Skin epidermis (tissue), 12 donors: ENCODE data around the gene LRP1.

ENCODE experiments used
- H3K27ac ChIP-seq, 21 experiments: fragments of 200-600 bp; sonication (generic) in 11 of 21; one replicate each; pipeline ENCODE4 v1.5.0; 2020; ENCODE audit warnings: mild to moderate bottlenecking in 3 of 21, inconsistent platforms in 2 of 21, moderate library complexity in 2 of 21
- H3K4me3 ChIP-seq, 7 experiments: fragments of 200-600 bp; sonication (generic) in 2 of 7; one replicate each; pipeline ENCODE4 v1.5.0; 2020; ENCODE audit warnings: inconsistent platforms in 2 of 7, mild to moderate bottlenecking in 2 of 7, moderate library complexity in 1 of 7

Gene LRP1

DNA sequence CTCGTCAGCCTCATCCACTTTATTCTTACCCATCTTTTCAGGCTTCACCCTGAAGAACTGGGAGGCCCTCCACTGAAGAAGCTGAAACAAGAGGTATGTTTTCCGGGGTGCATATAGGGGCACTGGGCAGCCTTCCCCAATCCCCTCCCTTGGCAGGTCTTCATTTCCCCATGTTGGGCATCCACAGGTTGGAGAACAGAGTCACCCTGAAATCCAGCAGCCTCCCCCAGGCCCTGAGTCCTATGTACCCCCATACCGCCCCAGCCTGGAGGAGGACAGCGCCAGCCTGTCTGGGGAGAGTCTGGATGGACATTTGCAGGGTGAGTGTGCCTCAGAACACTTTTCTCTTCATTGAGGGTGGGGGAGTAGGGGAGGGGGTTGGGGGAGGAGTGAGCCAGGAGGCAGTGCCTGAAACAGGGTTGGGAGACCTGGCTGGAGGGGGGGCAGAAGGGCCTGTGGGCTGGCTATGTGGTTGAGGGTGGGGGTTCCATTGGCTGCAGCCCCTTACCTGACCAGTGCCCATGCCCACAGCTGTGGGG, 35.3 kb upstream of the LRP1 start:
- H3K27ac ChIP-seq, result peak overlapping the region in 18 of 21 experiments; percentile 62 to 100 (median 80)

DNA sequence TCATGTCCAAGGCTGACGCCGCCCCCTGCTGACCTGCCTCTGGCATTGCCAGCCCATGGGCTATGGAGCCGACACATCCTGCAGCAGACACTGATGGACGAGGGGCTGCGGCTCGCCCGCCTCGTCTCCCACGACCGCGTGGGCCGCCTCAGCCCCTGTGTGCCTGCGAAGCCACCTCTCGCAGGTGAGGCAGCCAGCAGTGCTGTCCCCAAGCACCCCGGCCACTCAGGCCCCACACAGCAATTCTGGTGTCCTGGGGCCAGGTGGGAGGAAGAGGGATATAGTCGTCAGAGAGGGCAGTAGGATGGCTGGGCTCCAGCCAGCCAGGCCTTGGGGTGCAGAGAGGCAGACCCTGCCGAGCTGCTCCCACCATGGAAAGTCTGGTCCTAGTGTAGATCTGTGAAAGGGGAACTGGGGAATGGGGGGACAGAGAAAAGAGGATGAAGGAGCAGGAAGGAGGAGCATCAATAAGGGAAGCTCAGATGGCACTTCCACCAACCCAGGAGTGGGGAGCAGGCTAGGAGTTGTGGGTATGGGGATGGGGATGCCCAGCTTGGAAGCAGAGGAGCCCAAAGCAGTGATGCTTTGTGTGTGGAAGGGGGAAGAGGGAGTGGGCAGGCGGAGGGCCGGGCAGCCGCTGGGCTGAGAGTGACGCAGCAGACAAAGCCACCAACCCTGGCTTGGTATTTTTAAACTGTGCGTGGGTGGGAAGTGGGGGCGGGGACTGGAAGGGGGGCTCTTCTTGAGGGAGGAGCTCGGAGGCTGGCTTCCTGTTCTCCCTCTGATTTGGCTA, 34.7 kb upstream of the LRP1 start:
- Histone ChIP-seq H3K27ac (peak overlapping the region in 19 of 21 experiments; percentile 62 to 100 (median 79)), H3K4me3 (no peak overlapping the region)

More for the DNA sequence above, 35.3 kb upstream of the LRP1 start:
- H3K4me3 ChIP-seq, result no peak overlapping the region

DNA sequence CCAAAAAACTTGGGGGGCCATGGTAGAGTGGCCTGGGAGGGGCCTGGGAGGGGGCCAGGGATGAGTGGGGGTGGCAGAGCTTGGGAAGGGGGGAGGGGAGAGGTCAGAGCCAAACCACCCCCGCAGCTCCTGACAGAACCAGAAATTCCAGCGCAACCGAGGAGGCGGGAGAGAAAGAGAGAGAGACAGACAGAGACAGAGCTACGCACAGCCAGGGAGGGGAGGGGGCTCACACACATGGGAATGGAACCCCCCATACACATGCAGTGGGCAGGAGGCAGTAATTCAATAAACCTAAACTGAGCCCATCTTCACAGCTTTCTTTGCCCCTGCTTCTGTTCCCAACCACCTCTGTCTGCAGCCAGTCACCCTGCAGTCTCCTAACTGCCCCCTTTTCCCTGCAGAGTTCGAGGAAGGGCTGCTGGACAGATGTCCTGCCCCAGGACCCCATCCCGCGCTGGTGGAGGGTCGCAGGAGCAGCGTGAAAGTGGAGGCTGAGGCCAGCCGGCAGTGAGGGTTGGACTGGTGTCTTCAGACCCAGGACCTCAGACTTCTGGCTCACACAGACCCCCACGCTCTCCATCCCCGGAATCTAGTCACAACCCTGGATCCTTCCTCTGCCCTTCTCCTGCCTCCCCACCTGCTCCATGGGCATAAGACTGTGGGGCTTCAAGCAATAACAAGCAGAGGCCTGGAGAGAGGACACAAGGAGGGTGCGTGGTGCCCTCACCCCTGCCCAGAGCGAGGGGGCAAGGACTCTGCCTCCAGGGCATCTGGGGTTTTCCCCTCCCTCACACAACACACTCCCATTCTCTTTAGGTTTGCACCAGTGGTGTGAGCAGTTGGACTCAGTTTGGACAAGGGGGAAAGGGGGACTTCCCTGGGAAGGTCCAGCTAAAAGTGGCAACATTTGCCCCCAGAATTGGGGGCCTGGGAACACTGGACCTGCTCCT, 33.8 kb upstream of the LRP1 start:
- peak overlapping the region in 20 of 21 experiments; percentile 22 to 100 (median 79) for H3K27ac ChIP-seq
- no peak overlapping the region for H3K4me3 ChIP-seq

DNA sequence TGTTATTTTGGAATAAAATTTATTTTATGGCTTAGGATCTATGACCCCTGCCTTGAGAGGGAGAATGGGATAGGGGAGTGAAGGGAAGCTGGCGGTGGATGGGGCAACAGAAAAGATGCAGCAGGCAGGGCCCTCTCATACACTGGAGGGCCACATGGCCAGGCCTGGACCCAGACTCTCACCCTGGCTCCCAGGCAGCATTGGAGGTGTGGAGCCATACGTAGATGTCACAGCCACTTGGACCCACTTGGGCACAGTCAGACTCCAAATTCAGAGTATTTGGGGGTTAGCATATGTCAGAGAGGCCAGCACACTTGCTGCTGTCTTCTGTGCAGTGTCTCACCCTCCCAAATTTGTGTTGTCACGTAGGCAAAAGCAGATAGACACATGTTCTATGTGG, 32.8 kb upstream of the LRP1 start:
- Histone ChIP-seq H3K27ac (peak overlapping the region in 19 of 21 experiments; percentile 41 to 100 (median 79)), H3K4me3 (no peak overlapping the region)

DNA sequence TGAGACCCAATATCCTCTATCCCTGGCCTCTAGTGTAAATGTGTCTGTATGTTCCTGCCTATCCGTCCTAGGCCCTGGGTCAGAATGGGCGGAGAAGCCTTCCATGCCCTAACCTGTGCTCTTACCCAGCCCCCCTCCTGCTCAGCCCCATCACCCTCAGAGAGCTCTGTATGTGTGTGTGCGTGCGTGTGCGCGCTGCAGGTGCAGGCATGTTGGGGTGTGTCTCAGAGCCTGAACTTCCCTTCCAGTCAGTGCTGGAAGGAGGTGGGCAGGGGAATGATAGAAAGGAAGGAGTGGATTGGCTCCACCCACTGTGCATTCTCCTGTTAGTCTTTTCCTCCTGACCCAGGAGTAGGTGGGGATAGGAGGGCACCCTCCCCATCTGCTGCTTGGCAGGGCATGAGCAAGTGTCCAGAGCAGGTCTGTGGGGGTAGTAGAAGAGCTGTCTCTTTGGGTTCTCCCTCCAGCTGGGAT, 32.1 kb upstream of the LRP1 start:
- H3K27ac ChIP-seq, result peak overlapping the region in 19 of 21 experiments; percentile 35 to 100 (median 79)

DNA sequence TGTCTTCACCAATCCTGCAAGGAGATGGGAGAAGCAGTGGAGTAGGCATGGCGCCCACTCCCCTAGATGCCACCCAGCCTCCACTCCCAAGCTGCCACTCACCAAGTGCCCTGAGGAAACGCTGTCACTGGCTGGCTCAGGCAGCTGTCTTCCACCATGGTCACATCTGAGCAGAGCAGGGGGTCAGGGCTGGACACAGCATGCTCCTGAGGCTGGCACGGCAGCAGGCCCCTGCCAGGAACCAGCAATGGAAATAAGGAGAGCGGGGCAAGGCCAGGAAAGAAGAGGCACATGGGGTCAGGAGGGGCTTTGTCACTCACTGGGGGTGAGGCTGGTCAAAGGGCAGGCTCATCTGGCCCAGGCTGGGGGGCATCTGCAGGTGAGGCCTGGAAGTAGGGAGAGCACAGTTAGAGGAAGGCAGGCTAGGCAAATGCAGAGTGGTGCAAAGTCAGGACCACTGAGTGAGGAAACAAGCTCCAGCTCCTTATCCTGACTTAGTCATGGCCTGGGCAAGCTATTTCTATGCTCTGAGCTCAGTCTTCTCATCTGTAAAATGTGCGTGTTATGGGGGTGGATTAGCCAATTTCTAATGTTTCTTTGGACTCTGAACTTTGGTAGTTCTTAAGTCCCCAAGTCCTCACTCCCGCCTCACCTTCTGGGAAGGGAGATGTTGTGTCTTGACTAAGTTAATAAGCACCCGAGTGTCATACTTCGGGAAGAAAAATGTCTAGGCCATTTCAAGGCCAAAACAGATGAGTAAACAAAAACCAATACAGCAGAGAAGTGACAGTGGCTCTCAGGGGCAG, 31.3 kb upstream of the LRP1 start:
- H3K27ac ChIP-seq, result peak overlapping the region in 19 of 21 experiments; percentile 35 to 100 (median 69)
- H3K4me3 ChIP-seq, result no peak overlapping the region

More for the DNA sequence above, 32.1 kb upstream of the LRP1 start:
- H3K4me3 ChIP-seq, result no peak overlapping the region

DNA sequence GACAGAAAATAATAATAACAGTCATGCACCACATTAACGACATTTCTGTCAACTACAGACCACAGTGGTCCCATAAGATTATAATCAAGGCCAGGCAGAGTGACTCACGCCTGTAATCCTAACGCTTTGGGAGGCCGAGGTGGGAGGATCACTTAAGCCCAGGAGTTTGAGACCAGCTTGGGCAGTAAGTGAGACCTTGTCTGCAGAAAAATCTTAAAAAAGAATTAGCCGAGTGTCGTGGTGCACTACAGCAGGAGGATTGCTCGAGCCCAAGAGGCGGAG, 30.8 kb upstream of the LRP1 start:
- Histone ChIP-seq H3K27ac (peak overlapping the region in 9 of 21 experiments; percentile 1 to 82 (median 78)), H3K4me3 (no peak overlapping the region)

DNA sequence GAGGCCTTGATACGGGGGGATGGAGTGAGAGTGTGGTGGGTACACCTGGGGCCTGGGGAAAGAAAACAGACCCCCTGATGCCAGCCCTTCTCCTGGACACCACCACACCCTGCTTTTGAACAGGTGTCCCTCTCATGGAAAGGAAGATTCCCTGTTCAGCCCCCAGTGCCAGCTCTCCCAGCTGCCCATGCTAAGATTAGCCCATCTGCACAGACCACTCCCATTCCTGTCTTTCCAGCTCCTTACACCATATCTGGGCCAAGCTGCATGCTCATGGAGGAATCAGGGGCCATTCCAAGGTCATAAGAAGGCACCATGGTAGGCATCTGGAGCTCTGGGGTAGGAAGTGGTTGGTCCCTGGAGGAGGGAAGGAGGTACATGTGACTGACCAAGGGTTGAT, 29.7 kb upstream of the LRP1 start:
- Histone ChIP-seq H3K27ac (peak overlapping the region in 15 of 21 experiments; percentile 4 to 75 (median 61)), H3K4me3 (no peak overlapping the region)

DNA sequence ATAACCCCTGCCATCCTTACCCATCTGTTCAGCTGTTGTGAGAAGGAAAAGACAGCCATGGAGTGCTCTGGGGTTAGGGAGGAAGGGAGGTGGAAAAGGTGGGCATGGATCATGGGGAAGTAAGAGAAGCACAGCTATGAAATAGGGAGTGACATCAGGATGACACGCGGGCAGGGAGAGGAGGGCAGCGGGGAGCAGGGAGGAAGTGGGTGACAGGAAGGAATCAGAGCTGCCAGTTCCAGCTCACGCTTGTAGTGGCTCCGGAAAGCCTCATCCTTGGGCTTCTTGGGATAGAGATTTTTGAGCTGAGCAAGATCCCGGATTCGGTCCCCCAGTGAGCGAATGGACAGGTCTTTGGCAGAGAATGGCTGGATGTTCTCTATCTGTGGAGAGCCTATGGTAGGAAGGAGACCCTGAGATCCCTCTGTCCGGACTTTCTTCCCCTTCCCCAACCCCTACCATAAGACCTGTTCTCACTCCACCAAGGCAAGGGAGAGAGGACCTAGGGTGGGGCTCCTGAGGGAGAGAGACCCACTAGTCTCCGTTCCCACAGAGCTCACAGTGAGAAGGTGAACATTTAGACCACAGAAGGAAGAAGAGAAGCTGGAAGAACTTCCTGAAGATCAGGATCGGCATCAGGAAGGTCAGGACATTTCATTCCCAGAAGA, 29.1 kb upstream of the LRP1 start:
- Histone ChIP-seq H3K4me3 (no peak overlapping the region), H3K27ac (peak overlapping the region in 16 of 21 experiments; percentile 4 to 75 (median 58))

DNA sequence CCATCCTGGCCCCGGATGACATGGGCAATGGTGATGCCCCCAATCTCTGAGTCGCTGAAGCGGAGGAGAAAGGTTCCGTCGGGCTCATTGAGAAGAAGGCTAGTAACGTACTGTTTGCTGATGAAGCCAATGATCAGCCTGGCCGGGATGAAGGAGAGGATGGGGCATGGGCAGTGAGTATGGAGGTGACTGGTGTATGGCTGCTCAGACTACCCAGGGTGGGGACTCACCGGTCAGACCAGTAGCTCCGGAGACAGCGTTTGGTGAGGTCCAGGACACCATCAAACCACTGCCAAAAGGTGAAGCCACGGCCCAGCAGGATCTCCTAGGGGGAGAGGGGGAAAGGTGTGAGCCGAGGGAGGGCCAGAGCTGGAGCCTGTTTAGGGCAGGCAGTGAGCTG, 28.5 kb upstream of the LRP1 start:
- Histone ChIP-seq H3K4me3 (no peak overlapping the region), H3K27ac (peak overlapping the region in 13 of 21 experiments; percentile 2 to 75 (median 61))

DNA sequence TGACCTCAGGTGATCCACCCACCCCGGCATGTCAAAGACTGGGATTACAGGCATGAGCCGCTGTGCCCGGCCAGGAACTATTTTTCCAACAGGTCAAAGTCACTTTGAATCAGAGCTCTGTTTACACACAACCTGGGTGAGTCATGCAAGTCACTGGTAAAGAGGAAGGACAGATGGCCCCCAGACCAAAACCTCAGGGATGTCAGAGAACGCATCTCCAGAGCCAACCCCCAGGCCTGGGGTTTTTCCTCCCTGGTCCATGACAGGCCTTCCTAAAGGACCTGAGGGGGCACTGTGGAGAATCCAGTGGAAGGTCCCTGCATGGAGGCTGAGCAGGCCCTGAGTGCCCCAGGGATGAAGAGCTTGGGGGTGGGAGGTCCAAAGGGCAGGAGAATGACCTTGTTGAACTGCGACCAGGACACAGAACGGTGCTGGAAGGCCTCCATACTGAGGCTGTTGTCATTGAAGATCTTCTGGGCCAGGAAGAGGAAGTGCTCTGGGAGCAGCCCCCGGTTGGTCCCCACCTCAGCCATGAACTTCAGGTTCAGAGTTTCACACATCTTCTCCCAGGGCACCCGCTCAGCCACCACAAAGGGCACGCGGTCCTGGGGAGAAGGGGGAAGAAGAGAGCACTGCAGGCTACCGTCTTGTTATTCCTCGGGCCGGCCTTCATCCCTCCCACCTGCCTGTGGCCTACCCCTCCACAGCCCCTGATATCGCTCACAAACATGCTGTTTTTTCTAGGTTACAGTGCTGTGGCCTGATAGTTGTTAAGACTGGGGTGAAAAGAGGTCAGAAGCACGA, 26.2 kb upstream of the LRP1 start:
- peak overlapping the region in 7 of 21 experiments; percentile 5 to 54 (median 28) for H3K27ac ChIP-seq

DNA sequence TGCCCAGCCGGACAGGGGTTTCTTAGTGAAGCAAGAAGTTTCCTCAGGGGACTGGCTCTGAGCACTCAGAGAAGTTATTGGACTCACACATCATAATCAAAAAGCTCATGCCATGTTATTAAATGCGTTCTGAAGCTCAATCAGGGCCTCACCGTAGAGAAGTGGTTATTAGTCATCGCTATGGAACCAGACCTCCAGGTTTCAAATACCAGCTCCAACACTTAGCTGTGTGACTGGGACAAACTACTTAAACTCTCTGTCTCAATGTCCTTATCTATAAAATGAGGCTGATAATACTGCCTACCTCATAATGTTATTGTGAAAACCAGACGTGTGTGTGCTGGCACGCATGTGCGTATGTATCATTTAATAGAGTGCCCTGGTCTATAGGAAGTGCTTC, 24.4 kb upstream of the LRP1 start:
- H3K4me3 ChIP-seq, result no peak overlapping the region
- peak overlapping the region in 1 of 21 experiments; percentile 21 for H3K27ac ChIP-seq

More for the DNA sequence above, 26.2 kb upstream of the LRP1 start:
- no peak overlapping the region for H3K4me3 ChIP-seq

DNA sequence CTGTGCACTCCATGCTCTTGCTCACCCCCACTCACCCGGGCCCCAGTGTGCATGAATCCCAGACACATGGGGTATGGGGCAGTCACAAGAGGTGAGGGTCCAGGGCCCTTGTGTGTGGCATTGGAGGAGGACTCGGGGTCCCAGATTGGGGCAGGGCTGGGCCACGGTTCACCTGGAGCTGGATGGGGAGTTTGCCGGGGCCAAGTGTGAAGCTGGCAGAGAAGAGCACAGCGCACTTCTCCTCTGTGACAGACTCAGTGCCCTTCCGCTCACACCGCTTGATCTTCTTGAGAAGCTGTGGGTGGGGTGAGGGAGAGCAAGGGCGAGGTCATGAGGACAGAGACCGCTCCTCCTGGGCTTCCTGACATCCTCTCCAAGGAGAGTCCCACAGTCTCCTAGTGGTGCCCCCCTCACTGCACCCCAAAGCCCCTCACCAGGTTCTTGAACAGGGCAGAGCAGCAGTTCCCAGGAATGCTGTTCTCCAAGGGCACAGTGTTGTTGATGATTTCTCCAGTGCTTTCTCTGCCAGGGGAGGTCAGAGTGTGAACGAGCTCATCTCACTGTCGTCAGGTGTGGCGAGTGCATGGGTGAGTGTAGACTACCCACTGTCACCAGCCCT, 23.9 kb upstream of the LRP1 start:
- H3K27ac ChIP-seq, result peak overlapping the region in 2 of 21 experiments; percentile 14 to 32
- no peak overlapping the region for H3K4me3 ChIP-seq

DNA sequence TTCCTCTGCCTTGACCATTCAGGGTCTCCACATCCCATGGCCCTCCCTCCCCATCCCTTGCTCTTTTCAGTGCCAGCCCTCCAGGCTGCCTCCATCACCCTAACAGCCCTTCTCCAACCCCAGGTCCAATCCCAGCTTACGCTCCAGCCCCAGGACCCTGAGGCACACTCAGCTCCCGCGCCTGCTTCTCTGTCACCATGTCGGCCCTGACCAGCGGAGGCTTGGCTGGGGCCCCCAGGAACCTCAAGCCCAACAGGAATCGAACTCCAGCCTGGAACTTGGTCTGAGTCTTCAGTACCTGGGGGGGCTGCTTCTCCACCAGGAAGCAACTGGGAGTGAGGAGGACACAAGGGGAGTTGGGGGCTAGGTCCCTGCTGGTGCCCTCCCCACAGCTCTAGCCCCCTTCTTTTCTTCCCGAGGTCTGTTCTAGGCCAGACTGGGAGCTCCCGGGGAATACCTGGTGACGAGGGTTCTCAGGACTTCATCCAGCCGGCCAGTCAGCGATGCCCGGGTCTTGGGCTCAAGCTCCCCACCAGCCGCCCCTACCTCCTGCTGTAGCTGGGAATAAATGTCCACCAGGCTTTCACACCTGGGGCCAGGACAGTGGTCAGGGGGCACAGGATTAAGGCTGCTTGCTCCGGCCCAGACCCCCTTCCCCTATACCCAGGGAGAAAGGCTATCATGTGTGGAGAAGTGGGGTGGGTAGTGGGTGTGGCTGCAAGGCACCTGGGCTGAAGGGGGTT, 23.1 kb upstream of the LRP1 start:
- H3K27ac ChIP-seq, result peak overlapping the region in 2 of 21 experiments; percentile 14 to 32
- no peak overlapping the region for H3K4me3 ChIP-seq

DNA sequence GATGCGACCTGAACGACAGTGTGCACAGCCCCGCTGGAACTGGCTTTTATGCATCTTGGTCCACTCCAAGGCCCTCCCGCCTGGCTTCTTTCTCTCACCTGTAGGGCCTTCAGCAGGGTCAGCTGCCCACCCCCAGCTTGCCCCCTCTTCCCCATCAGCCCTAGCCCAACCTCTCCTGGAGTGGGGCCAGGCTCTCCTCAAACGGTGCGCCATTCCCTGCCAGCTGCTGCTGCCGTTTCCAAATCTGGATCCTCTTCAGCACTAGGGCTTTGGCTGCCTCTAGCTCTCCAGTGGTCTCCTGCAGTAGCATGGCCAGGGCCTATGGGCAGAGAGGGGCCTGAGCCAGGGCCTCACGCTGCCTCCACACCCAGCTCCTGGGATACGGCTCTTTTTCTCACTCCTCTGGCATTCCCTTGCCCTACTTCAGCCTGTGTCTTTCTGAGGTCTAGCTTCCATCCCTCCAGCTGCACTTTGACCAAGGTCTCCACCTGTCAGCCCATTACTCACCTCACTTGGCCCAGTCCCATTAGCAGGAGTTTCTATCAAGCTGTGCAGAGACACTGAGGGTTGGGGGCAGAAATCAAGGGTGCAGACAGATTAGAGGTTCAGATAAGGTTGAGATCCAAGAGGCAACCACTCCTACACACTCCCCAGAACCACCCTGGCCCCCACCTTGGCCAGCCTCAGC, 22.1 kb upstream of the LRP1 start:
- Histone ChIP-seq H3K4me3 (no peak overlapping the region), H3K27ac (peak overlapping the region in 2 of 21 experiments; percentile 28 to 51)
